K562 (cell line): Measurements from ENCODE around the gene PTGFR. TPM values are rescaled to one million over a fixed set of nuclear protein-coding genes. Genes with fewer than 3 reads are reported as not detected.
A peak's percentile ranks its signal among the peaks of the same experiment; 100 is the strongest.

ENCODE experiments used
- ATAC-seq: fragments of 200-7000 bp; cut with Tn5 transposase; 3 replicates; pipeline ENCODE4 v1.9.1; 2020; ENCODE audit warnings: moderate library complexity
- Bru-seq: library from RNA; stranded (reverse); fragments of 400-500 nt; gene quantifications from one replicate; lab custom pipeline; 2021; lab: Mats Ljungman, UMichigan
- BruChase-seq, 2 experiments: library from RNA; stranded (reverse); fragments of 400-500 nt; gene quantifications; one replicate each; lab custom pipeline; 2021; lab: Mats Ljungman, UMichigan
- BruUV-seq: library from RNA; stranded (reverse); fragments of 400-500 nt; replicated peaks from 2 replicates; lab custom pipeline; 2021; lab: Mats Ljungman, UMichigan
- CTCF ChIA-PET: fragments of 300-600 bp; formaldehyde crosslinking; extraction: SDS; loops from one replicate; lab custom pipeline; 2021; ENCODE audit warnings: low intra/inter-chr PET ratio; lab: Yijun Ruan, JAX
- POLR2A ChIA-PET: fragments of 300-600, 350-650 bp; sonication (Branson Sonifier 250); formaldehyde crosslinking; extraction: SDS; loops from one replicate; lab custom pipeline; 2021; ENCODE audit warnings: antibody characterized with exemption, inconsistent platforms; lab: Yijun Ruan, JAX
- DNase-seq, 4 experiments: peaks; one replicate each; pipeline versions ENCODE4 v3.0.0 to v3.0.0-alpha.2; 2011 to 2018; ENCODE audit warnings: low spot score in 3 of 4, mixed read lengths in 3 of 4; ENCODE audit errors: extremely low read depth in 1 of 4
- FAIRE-seq: peaks from 2 replicates; lab custom pipeline; 2011; peaks lifted over from hg19 to GRCh38; lab: Jason Lieb, UNC
- H2AFZ ChIP-seq: 2 replicates; pipeline ENCODE4 v1.6.0; 2011; ENCODE audit warnings: low read depth, low read length, control low read depth, inconsistent platforms
- H3K27ac ChIP-seq: fragments of 200-600 bp; 3 replicates; pipeline ENCODE4 v1.8.0; 2011; ENCODE audit warnings: low read depth, mild to moderate bottlenecking, control low read depth, inconsistent platforms, low read length, moderate library complexity, mixed read lengths; ENCODE audit errors: extremely low read depth
- H3K27me3 ChIP-seq, 2 experiments: fragments of 300-600 bp in 1 of 2; 2 replicates in 1 of 2; 3 replicates in 1 of 2; pipeline versions ENCODE4 v1.6.0 to v1.8.0; 2011; ENCODE audit warnings: inconsistent platforms in 2 of 2, low read length in 2 of 2, mild to moderate bottlenecking in 1 of 2, mixed read lengths in 1 of 2, moderate library complexity in 1 of 2; ENCODE audit not compliant: control insufficient read depth in 2 of 2, insufficient read depth in 2 of 2
- H3K36me3 ChIP-seq: fragments of 300-600 bp; 3 replicates; pipeline ENCODE4 v1.8.0; 2011; ENCODE audit warnings: mild to moderate bottlenecking, low read length, inconsistent platforms; ENCODE audit not compliant: control insufficient read depth, insufficient read depth
- H3K4me1 ChIP-seq, 2 experiments: fragments of 200-600 bp in 1 of 2; replicated peaks in 1 of 2; 2 replicates in 1 of 2; 3 replicates in 1 of 2; pipeline versions ENCODE4 v1.5.1 to v1.8.0; 2011; ENCODE audit warnings: inconsistent platforms in 2 of 2, low read length in 2 of 2, mild to moderate bottlenecking in 1 of 2, mixed read lengths in 1 of 2, moderate library complexity in 1 of 2; ENCODE audit not compliant: control insufficient read depth in 2 of 2, insufficient read depth in 2 of 2
- H3K4me2 ChIP-seq: 2 replicates; pipeline ENCODE4 v1.6.1; 2011; ENCODE audit warnings: low read length, control low read depth, inconsistent platforms, mixed read lengths; ENCODE audit not compliant: insufficient read depth
- H3K4me3 ChIP-seq: fragments of 200-600 bp; sonication (generic), shearing (Covaris generic); 2 replicates; pipeline ENCODE4 v1.5.1; 2016; ENCODE audit warnings: control low read depth, inconsistent platforms
- H3K79me2 ChIP-seq: fragments of 200-600 bp; 3 replicates; pipeline ENCODE4 v1.8.0; 2011; ENCODE audit warnings: low read length, inconsistent platforms; ENCODE audit not compliant: control insufficient read depth, insufficient read depth
- H3K9ac ChIP-seq, 2 experiments: 2 replicates each; pipeline versions ENCODE4 v1.6.0 to v1.6.1; 2011; ENCODE audit warnings: low read depth in 2 of 2, low read length in 2 of 2, control low read depth in 1 of 2, inconsistent platforms in 1 of 2, mild to moderate bottlenecking in 1 of 2, mixed read lengths in 1 of 2; ENCODE audit not compliant: insufficient read depth in 1 of 2
- H3K9me1 ChIP-seq: one replicate; pipeline ENCODE4 v1.6.0; 2011; ENCODE audit warnings: inconsistent platforms, mild to moderate bottlenecking, low read length, moderate library complexity; ENCODE audit not compliant: control insufficient read depth, insufficient read depth
- H3K9me3 ChIP-seq: replicated peaks from 2 replicates; pipeline ENCODE4 v1.5.1; 2011; ENCODE audit warnings: low read depth, low read length, inconsistent platforms; ENCODE audit not compliant: control insufficient read depth, insufficient read depth
- H4K20me1 ChIP-seq: replicated peaks from 2 replicates; pipeline ENCODE4 v1.6.1; 2011; ENCODE audit warnings: low read length, inconsistent platforms, mixed read lengths; ENCODE audit not compliant: control insufficient read depth, insufficient read depth
- FOXA3 ChIP-seq, 2 experiments: fragments of 450-650 bp in 1 of 2; sonication (generic) in 1 of 2; formaldehyde crosslinking; IDR thresholded peaks in 1 of 2; conservative IDR thresholded peaks in 1 of 2; 2 replicates each; pipeline versions ENCODE4 v1.4.0 to v1.8.0; 2020 to 2022; ENCODE audit warnings: mild to moderate bottlenecking in 2 of 2, missing genetic modification reagents in 1 of 2
- U2AF2 ChIP-seq: fragments of 200-400 bp; formaldehyde crosslinking; optimal IDR thresholded peaks from 2 replicates; pipeline ENCODE3; 2017; ENCODE audit warnings: low read depth, mild to moderate bottlenecking, low read length
- ZC3H4 ChIP-seq: sonication (generic); formaldehyde crosslinking; IDR thresholded peaks from 2 replicates; pipeline ENCODE4 v1.9.0; 2021; ENCODE audit warnings: missing genetic modification reagents, borderline replicate concordance
- WGBS: fragments of 100-300 bp; shearing (Covaris generic); methylation state at CpG from one replicate; pipeline ENCODE4 v1.1.6; 2016; ENCODE audit warnings: low coverage, mixed read lengths; ENCODE audit not compliant: insufficient coverage; ENCODE audit errors: missing lambda C conversion rate; 5-methylcytosine and 5-hydroxymethylcytosine counted together
- in situ Hi-C: fragments of 300-500 bp; cut with MboI; formaldehyde crosslinking; loops from 4 replicates; pipeline ENCODE4 v1.15.0; 2018; ENCODE audit warnings: inconsistent platforms, mixed read lengths
- intact Hi-C: fragments of 100-400 bp; cut with micrococcal nuclease; formaldehyde crosslinking; loops from 2 replicates; pipeline ENCODE4 v1.14.2; 2022
- long read RNA-seq, 3 experiments: library from polyadenylated mRNA in 2 of 3; library from RNA in 1 of 3; unstranded in 2 of 3; stranded (forward) in 1 of 3; transcript quantifications; one replicate each; pipeline ENCODE4 v2.0.0, GENCODE V29; 2019 to 2022
- polyA minus RNA-seq, 3 experiments: library from RNA; depleted of rRNA, polyadenylated mRNA; stranded (reverse); fragments of >200 nt; gene quantifications; 2 replicates each; pipeline ENCODE4 v1.2.3, GENCODE V29; 2011
- polyA plus RNA-seq, 8 experiments: library from polyadenylated mRNA; depleted of rRNA in 4 of 8; stranded (reverse) in 5 of 8; unstranded in 3 of 8; fragments of >200 nt; fragmentation: Nextera tagmentation in 2 of 8; fragmentation: Illumina TruSeq in 1 of 8; extraction: Ambion mirVana in 2 of 8; extraction: Trizol in 1 of 8; gene quantifications; 2 replicates each; pipeline versions ENCODE4 v1.2.1 to v1.2.3, GENCODE V29; 2011 to 2014; ENCODE audit warnings: inconsistent platforms in 1 of 8, missing spikeins in 1 of 8
- total RNA-seq, 7 experiments: library from RNA; depleted of rRNA in 6 of 7; stranded (reverse); fragments of >200 nt in 6 of 7; fragmentation: Illumina TruSeq in 2 of 7; extraction: Trizol in 2 of 7; gene quantifications; 2 replicates each; pipeline versions ENCODE4 v1.2.1 to v1.2.3, GENCODE V29; 2011 to 2021; ENCODE audit warnings: low replicate concordance in 1 of 7
- TF ChIP-seq, protein P1 (sequence below): sonication (generic); formaldehyde crosslinking; IDR thresholded peaks from 2 replicates; pipeline ENCODE4 v1.8.0; 2022; ENCODE audit warnings: missing genetic modification reagents, mild to moderate bottlenecking, moderate library complexity, borderline replicate concordance

The PTGFR gene, protein sequence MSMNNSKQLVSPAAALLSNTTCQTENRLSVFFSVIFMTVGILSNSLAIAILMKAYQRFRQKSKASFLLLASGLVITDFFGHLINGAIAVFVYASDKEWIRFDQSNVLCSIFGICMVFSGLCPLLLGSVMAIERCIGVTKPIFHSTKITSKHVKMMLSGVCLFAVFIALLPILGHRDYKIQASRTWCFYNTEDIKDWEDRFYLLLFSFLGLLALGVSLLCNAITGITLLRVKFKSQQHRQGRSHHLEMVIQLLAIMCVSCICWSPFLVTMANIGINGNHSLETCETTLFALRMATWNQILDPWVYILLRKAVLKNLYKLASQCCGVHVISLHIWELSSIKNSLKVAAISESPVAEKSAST
- not detected in 2 replicates for total RNA-seq (2011; cell fraction: chromatin; rRNA removed; ENCODE audit: low replicate concordance)
- not detected in 2 replicates for total RNA-seq (2011; cell fraction: nucleolus; rRNA removed)
- not detected in 2 replicates for total RNA-seq (2011; cell fraction: nucleoplasm; rRNA removed)
- total RNA-seq (2014; rRNA removed) = not detected in 2 replicates
- total RNA-seq (2014; rRNA removed; fragmentation: Illumina TruSeq; extraction: Trizol) = not detected in 2 replicates
- not detected in 2 replicates for total RNA-seq (2015; rRNA removed; fragmentation: Illumina TruSeq; extraction: Trizol)
- 0.04 TPM in 1 of 2 replicates, not detected in the other for total RNA-seq (2021)
- polyA plus RNA-seq (2011; rRNA removed) = not detected in 2 replicates
- polyA plus RNA-seq (2011; cell fraction: cytosol; rRNA removed) = not detected in 2 replicates
- not detected in 2 replicates for polyA plus RNA-seq (2011; cell fraction: nucleus; rRNA removed)
- not detected in 2 replicates for polyA plus RNA-seq (2012)
- not detected in 2 replicates for polyA plus RNA-seq (2014; fragmentation: Illumina TruSeq; extraction: Trizol)
- polyA plus RNA-seq (2014; fragmentation: Nextera tagmentation; extraction: Ambion mirVana) = not detected
- not detected in 2 replicates for polyA plus RNA-seq (2014; rRNA removed)
- not detected in 2 replicates for polyA minus RNA-seq (2011; rRNA and poly(A)+ RNA removed)
- polyA minus RNA-seq (2011; cell fraction: cytosol; rRNA and poly(A)+ RNA removed) = not detected in 2 replicates
- polyA minus RNA-seq (2011; cell fraction: nucleus; rRNA and poly(A)+ RNA removed) = not detected in 2 replicates
- percentile 7 among the genes with signal in this experiment for Bru-seq, nascent RNA
- BruChase-seq, experiment 1, labeled RNA remaining after a 2-hour chase = percentile 6 among the genes with signal in this experiment
- BruChase-seq, experiment 2, labeled RNA remaining after a 6-hour chase = percentile 2 among the genes with signal in this experiment
- long read RNA-seq, experiment 1 = 0 reads
- long read RNA-seq, experiment 2 = 0 reads
- long read RNA-seq, experiment 3 = 0 reads

DNA sequence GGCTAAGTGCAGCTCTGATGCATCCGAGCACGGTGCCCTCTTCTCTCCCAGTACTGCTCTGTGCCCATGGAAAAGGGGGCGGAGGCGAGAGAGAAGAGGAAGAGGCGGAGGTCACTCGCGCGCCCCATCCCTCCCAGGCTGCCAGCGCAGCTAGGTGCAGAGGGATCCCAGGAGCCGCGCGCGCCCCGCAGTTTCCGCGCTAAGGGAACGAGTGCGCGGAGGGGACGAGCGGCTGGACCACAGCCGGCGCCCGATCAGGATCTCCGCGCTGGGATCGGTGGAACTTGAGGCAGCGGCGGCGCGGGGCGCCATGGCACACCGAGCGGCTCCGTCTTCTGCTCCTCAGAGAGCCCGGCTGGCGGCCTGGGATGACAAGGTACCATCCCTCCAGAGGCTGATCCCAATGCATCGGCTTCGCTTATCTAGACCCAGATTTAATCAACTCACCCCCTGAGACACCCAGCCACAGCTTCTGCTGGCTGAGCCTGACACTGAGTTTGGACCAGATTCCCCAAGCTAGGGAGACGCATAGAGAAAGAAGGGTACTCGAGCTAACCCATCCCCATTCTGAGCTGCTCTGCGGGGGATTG, at the start of gene PTGFR:
Gene PTGFR, plus strand, starts transcription at position 114 of the 590 bp plus-strand sequence. CDS start 1,770 bp downstream, outside the sequence.
- in situ Hi-C loops = no loop called here
- no peak for TF ChIP-seq U2AF2
- no peak for TF ChIP-seq FOXA3 (CRISPR knock-in tag; conservative IDR thresholded peaks at IDR 0.05 in 1 of 2, IDR thresholded peaks at IDR 0.05 in 1 of 2)
- no peak for TF ChIP-seq ZC3H4
- TF ChIP-seq, protein P1, sequence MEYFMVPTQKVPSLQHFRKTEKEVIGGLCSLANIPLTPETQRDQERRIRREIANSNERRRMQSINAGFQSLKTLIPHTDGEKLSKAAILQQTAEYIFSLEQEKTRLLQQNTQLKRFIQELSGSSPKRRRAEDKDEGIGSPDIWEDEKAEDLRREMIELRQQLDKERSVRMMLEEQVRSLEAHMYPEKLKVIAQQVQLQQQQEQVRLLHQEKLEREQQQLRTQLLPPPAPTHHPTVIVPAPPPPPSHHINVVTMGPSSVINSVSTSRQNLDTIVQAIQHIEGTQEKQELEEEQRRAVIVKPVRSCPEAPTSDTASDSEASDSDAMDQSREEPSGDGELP (CRISPR knock-in tag) = no peak
- TF ChIP-seq, all 486 proteins: peak for 0
- Histone ChIP-seq H2AFZ (no peak within 1 kb of the TSS), H3K79me2 (no peaks in the 10 kb centered on the region), H3K27me3 (no peaks in the 10 kb centered on the region), H4K20me1 (no peaks in the 10 kb centered on the region), H3K27ac (no peak within 1 kb of the TSS), H3K4me2 (no peak within 1 kb of the TSS), H3K4me3 (no peak within 1 kb of the TSS), H3K4me1 (no peaks in the 10 kb centered on the region), H3K36me3 (no peaks in the 10 kb centered on the region), H3K9me1 (no peaks in the 10 kb centered on the region), H3K9me3 (no peaks in the 10 kb centered on the region), H3K9ac (no peak within 1 kb of the TSS)
- CTCF ChIA-PET = no interaction called here
- intact Hi-C loops = no loop called here
- ATAC-seq (no peak), DNase-seq (no peak), FAIRE-seq (no peak)
- POLR2A ChIA-PET = interaction anchor here (0.6 kb wide), 1 partner anchor 8 kb away, joined by 4 read pairs; no protein-coding TSS in a partner anchor
- 9% methylated on average over 15 of the region's 42 CpGs for WGBS
- no TSS peak for BruUV-seq
